H9 (cell line): ENCODE data around the gene SIX1. TPM values are rescaled to one million over a fixed set of nuclear protein-coding genes. Genes with fewer than 3 reads are reported as not detected.

Experiments
- DNase-seq: peaks from one replicate; pipeline ENCODE4 v3.0.0-alpha.2; 2017
- H2AFZ ChIP-seq: one replicate; pipeline ENCODE4 v1.6.1; 2013; ENCODE audit warnings: mild to moderate bottlenecking, low read length, control low read depth, moderate library complexity
- H2AK5ac ChIP-seq: 2 replicates; pipeline ENCODE4 v1.6.1; 2013; ENCODE audit warnings: low read length, control low read depth, mixed read lengths; ENCODE audit not compliant: insufficient read length
- H2BK120ac ChIP-seq: one replicate; pipeline ENCODE4 v1.6.1; 2013; ENCODE audit warnings: low read depth, mild to moderate bottlenecking, low read length, control low read depth, inconsistent platforms; ENCODE audit not compliant: poor library complexity, severe bottlenecking
- H2BK12ac ChIP-seq: 2 replicates; pipeline ENCODE4 v1.6.1; 2013; ENCODE audit warnings: low read length, control low read depth, mixed read lengths, low read depth; ENCODE audit not compliant: insufficient read length
- H2BK15ac ChIP-seq: 2 replicates; pipeline ENCODE4 v1.6.1; 2013; ENCODE audit warnings: low read depth, low read length, control low read depth
- H2BK20ac ChIP-seq: one replicate; pipeline ENCODE4 v1.6.1; 2013; ENCODE audit warnings: low read depth, mild to moderate bottlenecking, low read length, control low read depth, inconsistent platforms; ENCODE audit not compliant: poor library complexity, severe bottlenecking
- H2BK5ac ChIP-seq: 2 replicates; pipeline ENCODE4 v1.6.1; 2013; ENCODE audit warnings: low read length, control low read depth, mixed read lengths; ENCODE audit not compliant: insufficient read length
- H3K14ac ChIP-seq: 2 replicates; pipeline ENCODE4 v1.6.1; 2013; ENCODE audit warnings: low read length, control low read depth; ENCODE audit not compliant: insufficient read depth
- H3K18ac ChIP-seq: 2 replicates; pipeline ENCODE4 v1.6.1; 2013; ENCODE audit warnings: low read depth, mild to moderate bottlenecking, mixed read lengths, low read length, control low read depth; ENCODE audit not compliant: insufficient read length
- H3K23ac ChIP-seq: 2 replicates; pipeline ENCODE4 v1.6.1; 2013; ENCODE audit warnings: low read length, control low read depth, mixed read lengths, low read depth; ENCODE audit not compliant: insufficient read length
- H3K23me2 ChIP-seq: 2 replicates; pipeline ENCODE4 v1.6.1; 2013; ENCODE audit warnings: low read depth, mild to moderate bottlenecking, mixed read lengths, low read length, control low read depth; ENCODE audit not compliant: insufficient read length, poor library complexity, severe bottlenecking
- H3K27ac ChIP-seq: 2 replicates; pipeline ENCODE4 v1.5.1; 2013; ENCODE audit warnings: low read length, control low read depth, mixed read lengths, low read depth; ENCODE audit not compliant: insufficient read length
- H3K27me3 ChIP-seq: 2 replicates; pipeline ENCODE4 v1.6.1; 2013; ENCODE audit warnings: low read length, control low read depth, inconsistent platforms; ENCODE audit not compliant: insufficient read depth
- H3K4ac ChIP-seq: 2 replicates; pipeline ENCODE4 v1.6.1; 2013; ENCODE audit warnings: low read depth, mild to moderate bottlenecking, control low read depth, inconsistent platforms, low read length, moderate library complexity
- H3K4me1 ChIP-seq: 2 replicates; pipeline ENCODE4 v1.6.1; 2013; ENCODE audit warnings: low read length, control low read depth, inconsistent platforms; ENCODE audit not compliant: insufficient read depth
- H3K4me2 ChIP-seq: 2 replicates; pipeline ENCODE4 v1.6.1; 2013; ENCODE audit warnings: low read length, control low read depth, mixed read lengths; ENCODE audit not compliant: insufficient read length, insufficient read depth
- H3K56ac ChIP-seq: 2 replicates; pipeline ENCODE4 v1.6.1; 2013; ENCODE audit warnings: low read depth, mild to moderate bottlenecking, mixed read lengths, low read length, control low read depth; ENCODE audit not compliant: insufficient read length
- H3K79me1 ChIP-seq: 2 replicates; pipeline ENCODE4 v1.6.1; 2013; ENCODE audit warnings: low read depth, mild to moderate bottlenecking, moderate library complexity, low read length, control low read depth, inconsistent platforms; ENCODE audit not compliant: insufficient read depth, poor library complexity, severe bottlenecking
- H3K79me2 ChIP-seq: 2 replicates; pipeline ENCODE4 v1.6.1; 2013; ENCODE audit warnings: low read length, control low read depth, inconsistent platforms; ENCODE audit not compliant: insufficient read depth
- H3K9ac ChIP-seq: 2 replicates; pipeline ENCODE4 v1.6.1; 2013; ENCODE audit warnings: low read length, control low read depth, mixed read lengths; ENCODE audit not compliant: insufficient read length; ENCODE audit errors: extremely low read depth
- H3K9me3 ChIP-seq: one replicate; pipeline ENCODE4 v1.6.1; 2013; ENCODE audit warnings: low read depth, low read length, inconsistent platforms; ENCODE audit not compliant: control insufficient read depth
- H3T11ph ChIP-seq: one replicate; pipeline ENCODE4 v1.6.1; 2013; ENCODE audit warnings: mild to moderate bottlenecking, low read length, control low read depth, inconsistent platforms
- H4K20me1 ChIP-seq: one replicate; pipeline ENCODE4 v1.6.1; 2013; ENCODE audit not compliant: control insufficient read depth, insufficient read length, insufficient read depth
- H4K5ac ChIP-seq: 2 replicates; pipeline ENCODE4 v1.6.1; 2013; ENCODE audit warnings: low read depth, mild to moderate bottlenecking, mixed read lengths, low read length, control low read depth; ENCODE audit not compliant: insufficient read length
- H4K8ac ChIP-seq: replicated peaks from 2 replicates; pipeline ENCODE4 v1.6.1; 2013; ENCODE audit warnings: low read length, control low read depth, mixed read lengths, low read depth; ENCODE audit not compliant: insufficient read length
- H4K91ac ChIP-seq: 2 replicates; pipeline ENCODE4 v1.6.1; 2013; ENCODE audit warnings: low read depth, mild to moderate bottlenecking, moderate library complexity, mixed read lengths, low read length, control low read depth; ENCODE audit not compliant: insufficient read length
- H3K27ac Mint-ChIP-seq, 3 experiments: 2 replicates in 2 of 3; 3 replicates in 1 of 3; pipeline ENCODE4 v1.8.0; 2020 to 2021; ENCODE audit warnings: mixed read lengths in 3 of 3, mild to moderate bottlenecking in 1 of 3, moderate library complexity in 1 of 3
- H3K27me3 Mint-ChIP-seq: 2 replicates; pipeline ENCODE4 v1.8.0; 2021; ENCODE audit warnings: low read depth, mild to moderate bottlenecking, moderate library complexity, mixed read lengths
- H3K36me3 Mint-ChIP-seq, 3 experiments: 2 replicates in 2 of 3; 3 replicates in 1 of 3; pipeline ENCODE4 v1.8.0; 2020 to 2021; ENCODE audit warnings: low read depth in 3 of 3, mixed read lengths in 3 of 3; ENCODE audit not compliant: insufficient read depth in 1 of 3
- H3K4me1 Mint-ChIP-seq, 2 experiments: 2 replicates each; pipeline ENCODE4 v1.8.0; 2020; ENCODE audit warnings: mixed read lengths in 2 of 2
- H3K4me3 Mint-ChIP-seq, 2 experiments: 2 replicates in 1 of 2; 3 replicates in 1 of 2; pipeline ENCODE4 v1.8.0; 2020 to 2021; ENCODE audit warnings: mild to moderate bottlenecking in 2 of 2, mixed read lengths in 2 of 2, moderate library complexity in 1 of 2
- H3K9me3 Mint-ChIP-seq, 2 experiments: 2 replicates in 1 of 2; 3 replicates in 1 of 2; pipeline ENCODE4 v1.8.0; 2020; ENCODE audit warnings: mild to moderate bottlenecking in 2 of 2, mixed read lengths in 2 of 2, moderate library complexity in 1 of 2
- CTCF ChIP-seq: fragments of 200-600 bp; sonication (generic); conservative IDR thresholded peaks from 3 replicates; pipeline ENCODE4 v1.8.0; 2021; ENCODE audit warnings: antibody characterized with exemption, mild to moderate bottlenecking
- WGBS: extraction: QIAGEN DNeasy Blood & Tissue Kit; methylation state at CpG from one replicate; pipeline ENCODE4 v1.1.7; 2013; ENCODE audit warnings: missing lambda C conversion rate, low lambda C conversion rate, mixed read lengths; ENCODE audit not compliant: insufficient read length; ENCODE audit errors: extremely low coverage; 5-methylcytosine and 5-hydroxymethylcytosine counted together
- total RNA-seq: library from RNA; stranded (reverse); gene quantifications from 2 replicates; pipeline ENCODE4 v1.2.1, GENCODE V29; 2021

SIX1 gene
- total RNA-seq, 1 experiment from 2014 or later, result 0.17 TPM

- peaks cover 8% of the 10 kb centered on the region for H3K23me2 ChIP-seq
- no peaks in the 10 kb centered on the region for H4K20me1 ChIP-seq
- no peak overlapping the region for H3T11ph ChIP-seq
- no CpG with 5 or more reads among the region's 2 CpGs for WGBS
- TF ChIP-seq CTCF, result no peak
- no peaks in the 10 kb centered on the region for H3K79me2 ChIP-seq
- no peak overlapping the region for H2AK5ac ChIP-seq
- no peak overlapping the region for H4K91ac ChIP-seq
- no peak overlapping the region for H2BK12ac ChIP-seq
- no peak overlapping the region for H3K27ac ChIP-seq
- no peak overlapping the region for H4K5ac ChIP-seq
- H3K4me2 ChIP-seq, result no peak overlapping the region
- Mint-ChIP-seq H3K27ac (peak overlapping the region in 1 of 3 experiments; percentile 6; a peak in 2 of 7 replicates), H3K27me3 (peaks cover 33% of the 10 kb centered on the region), H3K9me3 (no peaks in the 10 kb centered on the region; a peak in 1 of 5 replicates), H3K36me3 (no peaks in the 10 kb centered on the region), H3K4me1 (peaks cover 15 to 16% of the 10 kb centered on the region in 2 experiments), H3K4me3 (no peak overlapping the region)
- peaks cover 8% of the 10 kb centered on the region; the same call in 1 of the 2 replicates for H3K27me3 ChIP-seq
- H3K79me1 ChIP-seq, result no peaks in the 10 kb centered on the region
- no peak overlapping the region for H3K9ac ChIP-seq
- no peak overlapping the region for H2BK120ac ChIP-seq
- H4K8ac ChIP-seq, result no peak overlapping the region
- H3K9me3 ChIP-seq, result no peaks in the 10 kb centered on the region
- H3K4ac ChIP-seq, result no peak overlapping the region
- DNase-seq, result no peak
- H3K56ac ChIP-seq, result no peak overlapping the region
- no peak overlapping the region for H2BK20ac ChIP-seq
- H2AFZ ChIP-seq, result no peak overlapping the region
- H3K18ac ChIP-seq, result no peak overlapping the region
- H2BK5ac ChIP-seq, result no peak overlapping the region
- no peaks in the 10 kb centered on the region for H3K4me1 ChIP-seq
- no peak overlapping the region for H3K23ac ChIP-seq
- no peak overlapping the region for H2BK15ac ChIP-seq
- no peak overlapping the region for H3K14ac ChIP-seq
These were observed 16.5 kb downstream of the SIX1 start for GRCh38 chr14:60632777-60633176.
